GM20000 (cell line): ENCODE measurements around the gene CC2D1B.
"Not testable (repeated sequence)": the region's sequence is repeated elsewhere in the genome, so short reads cannot be mapped to it uniquely, and the experiment has no call there.

ENCODE experiments used
- DNase-seq: peaks from one replicate; pipeline ENCODE4 v3.0.0; 2012; ENCODE audit warnings: low spot score
- CTCF ChIP-seq: IDR thresholded peaks from 2 replicates; pipeline ENCODE4 v1.5.1; 2012; ENCODE audit warnings: mild to moderate bottlenecking, control low read depth; ENCODE audit errors: extremely low read depth, missing control alignments

Gene CC2D1B

GRCh38 chr1:52402860-52403240, 36.8 kb upstream of the CC2D1B start:
- no peak for TF ChIP-seq CTCF
- peak; percentile 12 for DNase-seq

- DNase-seq: no peak
- TF ChIP-seq CTCF: no peak
Observed at GRCh38 chr1:52400131-52400530, 34.1 kb upstream of the CC2D1B start.

- no peak for TF ChIP-seq CTCF
- DNase-seq: no peak
Observed at GRCh38 chr1:52399629-52400028, 33.6 kb upstream of the CC2D1B start.

GRCh38 chr1:52393174-52393573, 27.2 kb upstream of the CC2D1B start:
- no peak for TF ChIP-seq CTCF
- DNase-seq: no peak

GRCh38 chr1:52386458-52386857, 20.5 kb upstream of the CC2D1B start:
- DNase-seq: no peak
- TF ChIP-seq CTCF: no peak

GRCh38 chr1:52385376-52385775, 19.4 kb upstream of the CC2D1B start:
- no peak for TF ChIP-seq CTCF
- DNase-seq: no peak

GRCh38 chr1:52369851-52370250, 3.8 kb upstream of the CC2D1B start:
- not testable (repeated sequence) for DNase-seq

GRCh38 chr1:52368383-52369172, 2.6 kb upstream of the CC2D1B start:
- TF ChIP-seq CTCF: no peak
- DNase-seq: peak; percentile 78
